Trophoblast cell (in vitro differentiated cells and primary cell): ENCODE results near the gene TMX4.

Source experiments
- DNase-seq, 2 donors: peaks; one replicate each; pipeline ENCODE4 v3.0.0-alpha.2; 2016
- H2AFZ ChIP-seq: 2 replicates; pipeline ENCODE4 v1.6.1; 2013; ENCODE audit warnings: low read length, moderate library complexity, mild to moderate bottlenecking; ENCODE audit not compliant: insufficient read depth, poor library complexity
- H2AK5ac ChIP-seq: 2 replicates; pipeline ENCODE4 v1.6.1; 2013; ENCODE audit warnings: mild to moderate bottlenecking, low read length
- H2BK120ac ChIP-seq: 2 replicates; pipeline ENCODE4 v1.6.1; 2013; ENCODE audit warnings: low read length, mild to moderate bottlenecking, moderate library complexity; ENCODE audit not compliant: insufficient read depth, poor library complexity
- H2BK12ac ChIP-seq: 2 replicates; pipeline ENCODE4 v1.6.1; 2013; ENCODE audit warnings: mild to moderate bottlenecking, low read length, moderate library complexity
- H2BK5ac ChIP-seq: 2 replicates; pipeline ENCODE4 v1.6.1; 2013; ENCODE audit warnings: low read length, low read depth, moderate library complexity, mild to moderate bottlenecking; ENCODE audit not compliant: poor library complexity
- H3K14ac ChIP-seq: 2 replicates; pipeline ENCODE4 v1.6.1; 2013; ENCODE audit warnings: mild to moderate bottlenecking, low read length
- H3K18ac ChIP-seq: 2 replicates; pipeline ENCODE4 v1.6.1; 2013; ENCODE audit warnings: mild to moderate bottlenecking, low read length
- H3K23ac ChIP-seq: 2 replicates; pipeline ENCODE4 v1.6.1; 2013; ENCODE audit warnings: low read length
- H3K27ac ChIP-seq: 2 replicates; pipeline ENCODE4 v1.5.1; 2013; ENCODE audit warnings: low read depth, mild to moderate bottlenecking, inconsistent platforms, low read length, moderate library complexity
- H3K27me3 ChIP-seq: 2 replicates; pipeline ENCODE4 v1.6.1; 2013; ENCODE audit warnings: inconsistent platforms, mild to moderate bottlenecking, low read length, moderate library complexity; ENCODE audit not compliant: insufficient read depth
- H3K36me3 ChIP-seq, 2 experiments: 1 replicate in 1 of 2; 2 replicates in 1 of 2; pipeline ENCODE4 v1.6.1; 2013; ENCODE audit warnings: low read length in 2 of 2, mild to moderate bottlenecking in 2 of 2, moderate library complexity in 1 of 2; ENCODE audit not compliant: insufficient read depth in 2 of 2, control insufficient read depth in 1 of 2
- H3K4ac ChIP-seq: 2 replicates; pipeline ENCODE4 v1.6.1; 2013; ENCODE audit warnings: low read depth, mild to moderate bottlenecking, low read length, moderate library complexity
- H3K4me1 ChIP-seq, 2 experiments: 1 replicate in 1 of 2; 2 replicates in 1 of 2; pipeline ENCODE4 v1.6.1; 2013; ENCODE audit warnings: low read length in 2 of 2, mild to moderate bottlenecking in 2 of 2, moderate library complexity in 1 of 2; ENCODE audit not compliant: insufficient read depth in 2 of 2, control insufficient read depth in 1 of 2
- H3K4me2 ChIP-seq: 2 replicates; pipeline ENCODE4 v1.6.1; 2013; ENCODE audit warnings: inconsistent platforms, mild to moderate bottlenecking, low read length, moderate library complexity
- H3K4me3 ChIP-seq: 2 replicates; pipeline ENCODE4 v1.5.1; 2013; ENCODE audit warnings: mild to moderate bottlenecking, low read depth, low read length, inconsistent platforms
- H3K79me1 ChIP-seq: one replicate; pipeline ENCODE4 v1.6.1; 2013; ENCODE audit warnings: low read length
- H3K79me2 ChIP-seq: 2 replicates; pipeline ENCODE4 v1.6.1; 2013; ENCODE audit warnings: low read length, mild to moderate bottlenecking; ENCODE audit not compliant: control insufficient read depth, insufficient read depth, poor library complexity
- H3K9ac ChIP-seq: 2 replicates; pipeline ENCODE4 v1.6.1; 2013; ENCODE audit warnings: mild to moderate bottlenecking, low read length
- H3K9me3 ChIP-seq: 2 replicates; pipeline ENCODE4 v1.6.1; 2013; ENCODE audit warnings: low read depth, mild to moderate bottlenecking, control low read depth, inconsistent platforms, low read length; ENCODE audit not compliant: insufficient read depth
- H4K12ac ChIP-seq: 2 replicates; pipeline ENCODE4 v1.6.1; 2013; ENCODE audit warnings: low read depth, mild to moderate bottlenecking, low read length, moderate library complexity
- H4K8ac ChIP-seq: 2 replicates; pipeline ENCODE4 v1.6.1; 2013; ENCODE audit warnings: low read depth, mild to moderate bottlenecking, low read length, moderate library complexity
- H4K91ac ChIP-seq: one replicate; pipeline ENCODE4 v1.6.1; 2013; ENCODE audit warnings: low read depth, mild to moderate bottlenecking, low read length, moderate library complexity
- WGBS: extraction: QIAGEN DNeasy Blood & Tissue Kit; methylation state at CpG from one replicate; pipeline ENCODE4 v1.1.7; 2013; ENCODE audit warnings: missing lambda C conversion rate; ENCODE audit not compliant: insufficient read length, insufficient coverage; ENCODE audit errors: extremely low coverage; 5-methylcytosine and 5-hydroxymethylcytosine counted together

The TMX4 gene

DNA sequence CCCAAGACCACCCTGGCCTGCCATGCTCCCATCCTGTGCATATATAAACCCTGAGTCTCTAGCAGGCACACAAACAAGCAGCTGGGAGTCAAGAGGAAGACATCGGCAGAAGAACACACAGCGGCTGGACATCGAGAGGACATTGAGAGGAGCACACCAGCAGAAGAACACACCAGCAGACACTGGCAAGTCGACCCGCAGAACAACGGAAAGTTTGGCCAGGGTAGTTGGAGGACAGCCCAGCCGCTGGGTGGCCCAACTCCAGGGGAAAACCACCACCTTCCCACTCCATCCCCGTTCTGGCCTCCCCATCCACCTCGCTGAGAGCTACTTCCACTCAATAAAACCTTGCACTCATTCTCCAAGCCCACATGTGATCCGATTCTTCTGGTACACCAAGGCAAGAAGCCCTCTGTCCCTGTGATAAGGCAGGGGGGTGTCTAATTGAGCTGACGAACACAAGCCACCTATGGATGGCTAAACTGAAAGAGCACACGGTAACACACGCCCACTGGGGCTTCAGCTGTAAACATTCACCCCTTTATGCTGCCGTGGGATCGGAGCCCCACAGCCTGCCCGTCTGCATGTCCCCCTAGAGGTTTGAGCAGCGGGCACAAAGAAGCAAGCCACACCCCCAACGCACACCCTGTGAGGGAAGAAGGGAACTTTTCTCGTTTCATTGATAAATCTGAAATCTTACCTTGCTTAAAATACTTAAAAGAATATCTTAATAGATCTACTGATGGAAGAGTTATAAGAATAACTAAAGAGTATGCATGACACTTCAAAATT is 13.8 kb downstream of the TMX4 start:
- no peak overlapping the region for H2AFZ ChIP-seq
- H3K79me2 ChIP-seq, result no peaks in the 10 kb centered on the region
- no peak overlapping the region for H4K91ac ChIP-seq
- H3K27me3 ChIP-seq, result no peaks in the 10 kb centered on the region
- no peak overlapping the region for H4K8ac ChIP-seq
- H2BK120ac ChIP-seq, result no peak overlapping the region
- H3K18ac ChIP-seq, result no peak overlapping the region
- H3K79me1 ChIP-seq, result no peaks in the 10 kb centered on the region
- H2BK12ac ChIP-seq, result no peak overlapping the region
- no peak overlapping the region for H3K4me3 ChIP-seq
- no peak overlapping the region for H3K27ac ChIP-seq
- H4K12ac ChIP-seq, result no peak overlapping the region
- no peaks in the 10 kb centered on the region for H3K9me3 ChIP-seq
- H3K4me2 ChIP-seq, result no peak overlapping the region
- WGBS, result no CpG with 5 or more reads among the region's 19 CpGs
- no peak overlapping the region for H2AK5ac ChIP-seq
- DNase-seq, result no peak
- no peaks in the 10 kb centered on the region for H3K4me1 ChIP-seq
- H3K9ac ChIP-seq, result no peak overlapping the region
- H3K36me3 ChIP-seq, result no peaks in the 10 kb centered on the region
- no peak overlapping the region for H3K23ac ChIP-seq
- H2BK5ac ChIP-seq, result no peak overlapping the region
- no peak overlapping the region for H3K4ac ChIP-seq
- no peak overlapping the region for H3K14ac ChIP-seq

DNA sequence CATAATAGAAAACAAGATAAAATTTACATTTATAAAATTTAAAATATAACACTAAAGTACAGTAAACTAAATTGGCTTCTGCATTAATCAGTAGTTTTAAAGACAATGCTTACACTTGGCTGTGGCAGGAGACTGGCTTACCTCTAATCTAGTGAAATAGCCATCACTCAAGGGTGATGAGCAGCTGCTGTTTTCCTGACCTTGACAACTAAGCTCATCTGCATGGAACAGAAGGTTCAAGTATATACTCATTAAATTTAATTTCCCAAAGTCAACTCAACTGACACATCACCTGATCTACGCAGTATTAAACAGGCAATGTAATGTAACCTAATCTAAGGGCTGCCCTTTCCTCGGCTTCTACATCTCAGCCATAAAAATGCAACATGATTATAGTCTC is 14.5 kb downstream of the TMX4 start:
- Histone ChIP-seq H3K4me3 (no peak overlapping the region), H3K4me2 (no peak overlapping the region), H4K12ac (no peak overlapping the region), H2AFZ (no peak overlapping the region), H3K4ac (no peak overlapping the region), H3K14ac (no peak overlapping the region), H4K8ac (no peak overlapping the region), H3K4me1 (no peaks in the 10 kb centered on the region), H3K27me3 (no peaks in the 10 kb centered on the region), H2BK120ac (no peak overlapping the region), H2AK5ac (no peak overlapping the region), H3K36me3 (no peaks in the 10 kb centered on the region), H3K79me2 (no peaks in the 10 kb centered on the region), H3K18ac (no peak overlapping the region), H3K9ac (no peak overlapping the region), H3K23ac (no peak overlapping the region), H2BK5ac (no peak overlapping the region), H3K9me3 (no peaks in the 10 kb centered on the region), H4K91ac (no peak overlapping the region), H3K27ac (no peak overlapping the region), H2BK12ac (no peak overlapping the region), H3K79me1 (no peaks in the 10 kb centered on the region)
- no CpG with 5 or more reads among the region's 2 CpGs for WGBS
- DNase-seq, result no peak

- Histone ChIP-seq H3K4me3 (no peak overlapping the region), H2BK5ac (no peak overlapping the region), H3K14ac (no peak overlapping the region), H3K23ac (no peak overlapping the region), H4K91ac (no peak overlapping the region), H2BK120ac (no peak overlapping the region), H3K36me3 (peaks cover 0 to 5% of the 10 kb centered on the region in 2 experiments), H3K79me2 (no peaks in the 10 kb centered on the region), H4K8ac (no peak overlapping the region), H3K27me3 (no peaks in the 10 kb centered on the region), H3K4ac (no peak overlapping the region), H2AFZ (no peak overlapping the region), H3K4me1 (no peaks in the 10 kb centered on the region), H3K27ac (no peak overlapping the region), H3K79me1 (no peaks in the 10 kb centered on the region), H3K9me3 (no peaks in the 10 kb centered on the region), H2BK12ac (no peak overlapping the region), H3K4me2 (no peak overlapping the region), H4K12ac (no peak overlapping the region), H3K9ac (no peak overlapping the region), H3K18ac (no peak overlapping the region), H2AK5ac (no peak overlapping the region)
- WGBS, result no CpG with 5 or more reads among the region's 1 CpG
- DNase-seq, result no peak
Measured at GRCh38 chr20:8002056-8002455, 17.5 kb downstream of the TMX4 start.

DNA sequence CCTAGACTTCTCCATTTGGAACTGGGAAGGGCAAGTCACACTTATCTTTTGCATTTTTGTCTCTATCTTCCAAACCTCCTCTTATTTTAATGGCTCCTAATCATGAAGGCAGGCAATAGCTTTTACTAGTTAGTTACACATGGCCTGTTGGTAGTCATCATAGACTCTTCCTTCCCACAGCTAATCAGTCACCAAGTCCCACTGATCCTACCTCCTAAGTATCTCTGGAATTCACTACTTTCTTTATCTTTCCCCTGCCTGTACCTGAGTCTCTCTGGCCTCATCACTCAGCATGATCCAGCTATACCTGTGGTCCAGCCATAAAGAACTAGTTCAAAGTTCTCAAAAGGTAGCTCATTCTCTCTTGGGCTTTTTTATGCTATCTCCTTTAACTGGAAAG is 18.8 kb downstream of the TMX4 start:
- Histone ChIP-seq H3K9ac (no peak overlapping the region), H3K27me3 (no peaks in the 10 kb centered on the region), H2BK12ac (no peak overlapping the region), H4K12ac (no peak overlapping the region), H3K79me1 (no peaks in the 10 kb centered on the region), H3K4me1 (no peaks in the 10 kb centered on the region), H2AFZ (no peak overlapping the region), H3K36me3 (peaks cover 0 to 5% of the 10 kb centered on the region in 2 experiments), H3K14ac (no peak overlapping the region), H3K27ac (no peak overlapping the region), H3K9me3 (no peaks in the 10 kb centered on the region), H4K8ac (no peak overlapping the region), H3K4me3 (no peak overlapping the region), H3K4ac (no peak overlapping the region), H3K79me2 (no peaks in the 10 kb centered on the region), H3K23ac (no peak overlapping the region), H2BK120ac (no peak overlapping the region), H3K18ac (no peak overlapping the region), H2AK5ac (no peak overlapping the region), H4K91ac (no peak overlapping the region), H3K4me2 (no peak overlapping the region), H2BK5ac (no peak overlapping the region)
- DNase-seq, result no peak
